ENCODE results near the gene RHOB. TPM values are rescaled to one million over a fixed set of nuclear protein-coding genes. Genes with fewer than 3 reads are reported as not detected.
A peak's percentile ranks its signal among the peaks of the same experiment; 100 is the strongest.

RHOB gene
- total and polyA plus RNA-seq, 2 experiments from 2014 or later: 15.4 to 92.1 TPM

DNA sequence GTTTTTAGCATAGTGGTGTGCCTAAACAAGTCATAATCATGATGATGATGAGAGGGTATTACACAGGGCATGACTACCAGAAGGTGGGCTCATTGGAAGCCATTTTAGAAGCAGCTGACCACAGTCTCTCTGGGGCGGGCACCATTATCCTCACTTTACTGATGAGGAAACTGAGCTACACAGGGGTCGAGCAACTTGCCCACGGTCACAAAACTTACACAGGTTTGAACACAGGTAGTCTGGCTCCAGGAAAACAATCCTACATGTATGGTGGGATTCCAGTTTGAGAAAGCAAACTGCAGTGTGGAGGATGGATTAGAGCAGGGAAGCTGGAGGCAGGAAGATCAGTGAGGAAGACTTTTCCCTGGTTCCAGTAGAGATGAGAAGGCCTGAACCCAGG, 6.2 kb downstream of the RHOB start:
- H3K27ac ChIP-seq: no peak overlapping the region
- TF ChIP-seq, protein P1, sequence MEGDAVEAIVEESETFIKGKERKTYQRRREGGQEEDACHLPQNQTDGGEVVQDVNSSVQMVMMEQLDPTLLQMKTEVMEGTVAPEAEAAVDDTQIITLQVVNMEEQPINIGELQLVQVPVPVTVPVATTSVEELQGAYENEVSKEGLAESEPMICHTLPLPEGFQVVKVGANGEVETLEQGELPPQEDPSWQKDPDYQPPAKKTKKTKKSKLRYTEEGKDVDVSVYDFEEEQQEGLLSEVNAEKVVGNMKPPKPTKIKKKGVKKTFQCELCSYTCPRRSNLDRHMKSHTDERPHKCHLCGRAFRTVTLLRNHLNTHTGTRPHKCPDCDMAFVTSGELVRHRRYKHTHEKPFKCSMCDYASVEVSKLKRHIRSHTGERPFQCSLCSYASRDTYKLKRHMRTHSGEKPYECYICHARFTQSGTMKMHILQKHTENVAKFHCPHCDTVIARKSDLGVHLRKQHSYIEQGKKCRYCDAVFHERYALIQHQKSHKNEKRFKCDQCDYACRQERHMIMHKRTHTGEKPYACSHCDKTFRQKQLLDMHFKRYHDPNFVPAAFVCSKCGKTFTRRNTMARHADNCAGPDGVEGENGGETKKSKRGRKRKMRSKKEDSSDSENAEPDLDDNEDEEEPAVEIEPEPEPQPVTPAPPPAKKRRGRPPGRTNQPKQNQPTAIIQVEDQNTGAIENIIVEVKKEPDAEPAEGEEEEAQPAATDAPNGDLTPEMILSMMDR (IDR thresholded peaks at IDR 0.05; ENCODE audit: low read depth, low read length): no peak
- DNase-seq (ENCODE audit: low read depth in 1 of 2, low spot score in 1 of 2): no peak
- no peaks in the 10 kb centered on the region for H3K36me3 ChIP-seq
- H3K9me3 ChIP-seq (ENCODE audit: low read depth): no peaks in the 10 kb centered on the region
- no peak overlapping the region for H3K4me3 ChIP-seq
- H3K4me1 ChIP-seq (ENCODE audit: low read depth): peaks cover 24% of the 10 kb centered on the region
- H3K27me3 ChIP-seq: no peaks in the 10 kb centered on the region

DNA sequence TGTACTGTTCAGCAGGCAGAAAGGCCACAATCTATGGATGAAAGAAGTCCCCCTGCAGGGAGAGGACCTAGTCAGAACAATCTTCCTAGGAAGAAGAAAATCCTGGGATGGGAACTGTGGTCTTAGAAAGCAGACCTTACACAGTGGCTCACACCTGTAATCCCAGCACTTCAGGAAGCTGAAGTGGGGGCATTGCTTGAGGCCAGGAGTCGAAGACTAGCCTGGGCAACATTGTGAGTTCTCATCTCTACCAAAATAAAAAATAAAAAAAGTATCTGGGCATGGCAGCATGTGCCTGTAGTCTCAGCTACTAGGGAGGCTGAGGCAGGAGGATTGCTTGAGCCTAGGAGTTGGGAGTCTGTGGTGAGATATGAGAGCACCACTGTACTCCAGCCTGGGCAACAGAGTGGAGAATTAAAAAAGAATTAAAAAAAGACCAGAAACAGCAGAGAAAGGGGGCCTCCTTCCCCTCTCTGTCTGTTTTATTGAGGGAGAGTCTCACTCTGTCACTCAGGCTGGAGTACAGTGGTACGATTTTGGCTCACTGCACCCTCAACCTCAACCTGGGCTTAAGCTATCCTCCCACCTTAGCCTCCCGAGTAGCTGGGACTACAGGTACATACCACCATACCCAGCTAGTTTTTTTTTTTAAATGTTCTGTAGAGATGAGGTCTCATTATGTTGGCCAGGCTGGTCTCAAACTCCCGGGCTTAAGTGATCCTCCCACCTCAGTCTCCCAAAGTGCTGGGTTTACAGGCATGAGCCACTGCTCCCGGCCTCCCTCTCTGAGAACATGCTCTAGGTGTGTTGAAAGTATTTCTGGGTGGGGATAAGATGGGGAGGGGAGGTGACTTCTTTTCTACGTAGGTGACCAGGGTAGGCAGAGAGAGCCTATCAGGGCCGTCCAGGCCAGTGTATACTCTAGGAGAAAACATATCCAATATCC, 7.4 kb downstream of the RHOB start:
- no peaks in the 10 kb centered on the region for H3K36me3 ChIP-seq
- no peak for DNase-seq (ENCODE audit: low read depth in 1 of 2, low spot score in 1 of 2)
- TF ChIP-seq, protein P1 (IDR thresholded peaks at IDR 0.05; ENCODE audit: low read depth, low read length): no peak

DNA sequence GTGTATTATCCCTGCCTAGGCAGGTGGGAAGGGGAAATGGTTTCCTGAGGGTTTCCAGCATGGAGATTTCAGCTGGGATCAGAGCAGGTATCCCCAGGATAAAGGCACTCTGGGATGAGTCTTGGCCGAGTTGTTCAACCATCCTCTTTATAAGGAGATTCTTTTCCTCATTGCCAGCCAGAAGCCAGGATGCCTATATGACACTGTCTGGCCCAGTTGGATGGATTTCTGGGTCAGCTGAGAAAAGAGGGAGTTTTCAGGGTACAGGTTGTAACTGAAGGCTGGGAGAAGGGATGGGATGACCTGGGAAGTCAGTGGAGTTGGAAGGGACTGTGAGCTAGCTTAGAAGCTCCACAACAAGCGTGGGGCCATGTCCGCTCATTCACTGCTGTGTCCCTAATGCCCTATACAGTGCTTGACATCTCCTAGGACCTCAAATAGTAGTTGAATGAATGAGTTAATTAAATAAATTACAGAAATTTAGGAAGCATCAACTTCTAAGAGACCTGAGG, 8.3 kb downstream of the RHOB start:
- DNase-seq (ENCODE audit: low read depth in 1 of 2, low spot score in 1 of 2): no peak
- no peaks in the 10 kb centered on the region for H3K36me3 ChIP-seq
- H3K4me1 ChIP-seq (ENCODE audit: low read depth): peaks cover 9% of the 10 kb centered on the region
- TF ChIP-seq, protein P1 (IDR thresholded peaks at IDR 0.05; ENCODE audit: low read depth, low read length): no peak
- H3K9me3 ChIP-seq (ENCODE audit: low read depth): no peaks in the 10 kb centered on the region
- no peak overlapping the region for H3K27ac ChIP-seq
- H3K4me3 ChIP-seq: no peak overlapping the region
- H3K27me3 ChIP-seq: no peaks in the 10 kb centered on the region

More for the DNA sequence above, 7.4 kb downstream of the RHOB start:
- H3K4me1 ChIP-seq (ENCODE audit: low read depth): peaks cover 13% of the 10 kb centered on the region
- no peaks in the 10 kb centered on the region for H3K9me3 ChIP-seq (ENCODE audit: low read depth)
- no peak overlapping the region for H3K4me3 ChIP-seq
- H3K27ac ChIP-seq: no peak overlapping the region
- no peaks in the 10 kb centered on the region for H3K27me3 ChIP-seq

DNA sequence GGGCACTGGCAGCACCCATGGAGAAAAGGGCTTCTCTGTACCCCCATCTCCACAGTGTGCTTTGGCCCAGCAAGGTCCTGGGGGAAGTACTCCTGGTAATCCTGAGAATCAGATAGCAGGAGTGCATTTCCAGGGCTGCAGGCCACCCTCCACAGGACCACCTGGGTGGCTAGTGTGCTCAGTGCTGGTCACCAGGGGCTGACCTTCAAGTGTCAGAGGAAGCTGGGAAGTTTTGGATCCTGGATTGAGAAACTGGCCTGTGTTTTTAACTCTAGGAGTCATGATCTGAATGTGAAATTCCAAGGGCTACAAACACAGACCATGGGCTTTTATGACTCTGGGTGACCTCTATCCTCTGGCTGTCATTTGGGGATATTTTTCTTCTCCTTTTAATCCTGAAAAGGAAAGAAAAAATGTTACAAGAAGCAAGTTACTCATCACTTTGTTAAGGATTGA, 9.3 kb downstream of the RHOB start:
- no peak overlapping the region for H3K4me3 ChIP-seq
- no peaks in the 10 kb centered on the region for H3K9me3 ChIP-seq (ENCODE audit: low read depth)
- no peaks in the 10 kb centered on the region for H3K27me3 ChIP-seq
- DNase-seq (ENCODE audit: low read depth in 1 of 2, low spot score in 1 of 2): no peak
- H3K36me3 ChIP-seq: no peaks in the 10 kb centered on the region
- no peaks in the 10 kb centered on the region for H3K4me1 ChIP-seq (ENCODE audit: low read depth)
- H3K27ac ChIP-seq: no peak overlapping the region
- TF ChIP-seq, protein P1 (IDR thresholded peaks at IDR 0.05; ENCODE audit: low read depth, low read length): no peak

DNA sequence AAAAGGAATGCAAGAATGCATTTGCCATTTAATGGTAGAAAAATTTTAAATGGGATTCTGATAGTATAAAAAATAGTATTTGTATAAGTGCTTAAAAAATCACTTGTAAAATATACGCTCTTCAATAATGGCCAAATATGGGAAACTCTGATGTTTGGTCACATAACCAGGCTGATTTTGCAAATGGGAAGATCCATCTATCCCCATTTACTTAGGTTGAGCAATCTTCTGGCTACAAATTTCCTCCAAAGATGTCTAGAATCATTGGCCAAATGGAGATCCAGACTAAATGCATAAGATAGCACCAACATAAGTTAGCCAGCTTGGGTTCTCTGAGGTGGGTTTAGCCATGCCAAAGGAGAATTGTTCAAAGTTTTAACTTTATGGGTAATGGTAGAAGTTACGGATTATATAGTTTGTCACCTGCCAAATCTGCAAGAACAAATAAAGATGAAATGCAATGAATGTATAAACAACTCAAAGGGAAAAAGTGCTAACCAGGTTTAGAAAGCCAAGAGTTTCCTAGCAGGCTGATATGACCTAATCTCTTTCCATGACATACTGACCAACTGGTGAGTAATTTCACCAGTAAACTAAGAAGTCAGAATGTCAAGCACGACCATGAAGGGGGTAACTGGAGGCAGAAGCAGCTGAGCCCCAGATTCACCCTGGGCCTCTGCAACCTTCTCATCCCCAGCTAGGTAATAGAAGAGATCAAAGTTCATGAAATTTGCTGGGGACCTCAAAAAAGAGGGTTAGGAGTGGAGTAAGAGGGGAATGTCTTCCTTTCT, 10.0 kb downstream of the RHOB start:
- no peaks in the 10 kb centered on the region for H3K4me1 ChIP-seq (ENCODE audit: low read depth)
- H3K27me3 ChIP-seq: no peaks in the 10 kb centered on the region
- DNase-seq (ENCODE audit: low read depth in 1 of 2, low spot score in 1 of 2): peak in 1 of 2 donors; percentile 32

More for the DNA sequence above, 10.0 kb downstream of the RHOB start:
- Histone ChIP-seq H3K4me3 (no peak overlapping the region), H3K9me3 (ENCODE audit: low read depth) (no peaks in the 10 kb centered on the region), H3K36me3 (no peaks in the 10 kb centered on the region), H3K27ac (no peak overlapping the region)
- TF ChIP-seq, protein P1 (IDR thresholded peaks at IDR 0.05; ENCODE audit: low read depth, low read length): no peak
